COLO668 (cell line): ENCODE results near the gene FRS3.
"Not testable (repeated sequence)": the region's sequence is repeated elsewhere in the genome, so short reads cannot be mapped to it uniquely, and the experiment has no call there.

Source experiments
- DNase-seq: peaks from one replicate; lab custom pipeline; 2025; ENCODE audit not compliant: unreplicated experiment; lab: John Stamatoyannopoulos, UW

The FRS3 gene

GRCh38 chr6:41779788-41780550, at the start of gene FRS3:
Gene FRS3 (minus strand): TSS chr6:41779900. CDS start chr6:41776987, 2,913 bp downstream.
- DNase-seq = peak; percentile 90

- no peak for DNase-seq
Measured at GRCh38 chr6:41826343-41827022, 46.8 kb upstream of the FRS3 start.

GRCh38 chr6:41824571-41825569, 45.2 kb upstream of the FRS3 start:
- DNase-seq = no peak

DNA sequence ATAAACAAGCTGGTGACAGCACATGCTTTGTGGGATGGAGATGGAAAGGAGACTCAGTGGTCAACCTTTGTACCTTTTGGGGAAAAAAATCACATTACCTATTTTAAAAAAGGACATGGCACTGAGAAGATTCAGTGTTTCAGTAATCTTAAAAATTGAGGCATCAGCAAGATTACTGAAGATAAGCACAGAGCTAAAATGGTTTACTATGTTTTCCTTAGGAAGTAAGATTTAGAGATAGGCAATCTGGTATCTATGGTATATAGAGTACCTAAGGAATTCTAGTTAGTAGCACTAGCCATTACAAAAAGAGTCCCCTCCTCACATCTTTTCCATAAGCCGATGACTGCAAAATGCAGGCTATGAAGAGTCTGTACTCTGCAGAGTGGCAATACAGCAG, 43.5 kb upstream of the FRS3 start:
- no peak for DNase-seq

DNA sequence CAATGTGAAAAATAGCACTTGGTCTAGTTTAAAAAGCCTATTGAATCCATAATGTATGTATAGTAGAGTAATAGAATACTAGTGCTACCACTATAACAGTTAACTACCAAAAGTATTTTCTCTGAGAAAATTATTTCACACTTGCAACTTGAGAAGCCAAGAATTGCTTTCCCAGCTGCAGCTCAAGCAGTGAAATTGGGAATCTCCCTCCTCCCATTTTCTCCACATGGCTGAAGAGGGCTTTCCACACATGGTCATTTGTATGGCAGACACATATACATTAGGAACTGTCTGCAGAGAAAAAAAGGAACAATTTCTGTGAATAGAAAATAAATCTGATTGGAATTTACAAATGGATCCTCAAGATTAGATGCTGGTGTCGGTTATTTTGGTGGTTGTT, 42.3 kb upstream of the FRS3 start:
- DNase-seq = no peak

GRCh38 chr6:41821266-41821665, 41.6 kb upstream of the FRS3 start:
- no peak for DNase-seq

- no peak for DNase-seq
Measured at GRCh38 chr6:41818271-41819054, 38.8 kb upstream of the FRS3 start.

GRCh38 chr6:41815587-41815986, 35.9 kb upstream of the FRS3 start:
- DNase-seq = no peak

GRCh38 chr6:41814629-41815028, 34.9 kb upstream of the FRS3 start:
- no peak for DNase-seq

- no peak for DNase-seq
Measured at GRCh38 chr6:41813956-41814355, 34.3 kb upstream of the FRS3 start.

GRCh38 chr6:41813469-41813868, 33.8 kb upstream of the FRS3 start:
- no peak for DNase-seq

GRCh38 chr6:41811946-41812345, 32.2 kb upstream of the FRS3 start:
- not testable (repeated sequence) for DNase-seq

- no peak for DNase-seq
Measured at GRCh38 chr6:41811095-41811494, 31.4 kb upstream of the FRS3 start.

DNA sequence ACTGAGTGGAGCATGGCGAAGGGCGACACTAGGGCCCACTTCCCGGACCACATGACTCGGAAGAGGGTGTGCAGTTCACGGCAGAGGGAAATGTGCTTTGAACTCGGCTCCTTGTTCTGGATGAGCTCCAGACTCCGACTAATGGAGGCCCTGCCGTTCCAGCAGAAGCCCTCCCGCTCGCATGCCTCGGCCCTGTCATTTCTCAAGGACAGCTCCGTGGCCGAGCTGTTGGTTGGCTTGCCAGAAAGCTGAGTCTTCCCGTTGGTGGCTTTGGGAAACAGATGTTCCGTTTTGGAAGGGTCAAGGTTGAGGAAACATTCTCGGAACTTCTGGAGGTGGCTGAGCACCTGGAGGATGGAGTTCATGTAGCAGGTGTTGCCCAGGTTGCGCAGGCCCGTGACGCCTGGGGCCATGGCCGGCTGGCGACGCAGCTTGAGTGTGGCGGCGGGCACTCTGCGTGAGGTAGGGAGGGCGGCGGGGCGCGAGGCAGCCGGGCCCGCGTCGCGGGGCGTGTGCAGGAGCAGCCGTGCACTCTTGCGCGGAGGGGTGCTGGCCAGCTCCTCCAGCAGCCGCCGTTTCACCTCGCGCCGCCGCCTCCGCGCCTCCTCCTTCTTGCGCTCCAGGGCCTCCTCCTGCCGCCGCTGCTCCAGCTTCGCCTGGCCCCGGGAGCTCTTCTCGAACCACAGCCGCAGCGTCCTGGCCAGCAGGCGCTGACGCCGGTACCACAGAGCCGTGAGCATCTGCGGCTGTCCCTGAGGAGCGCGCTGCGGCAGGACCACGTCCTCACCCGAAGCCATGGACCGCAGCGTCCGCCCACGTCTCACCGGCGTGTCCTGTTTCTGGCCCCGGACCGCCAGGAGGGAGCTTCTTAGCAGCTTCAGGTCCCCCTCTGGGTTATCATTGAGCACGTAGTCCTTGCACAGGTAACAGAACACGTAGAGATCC, 26.4 kb upstream of the FRS3 start:
- DNase-seq = no peak

- DNase-seq = no peak
Measured at GRCh38 chr6:41801380-41801779, 21.7 kb upstream of the FRS3 start.

DNA sequence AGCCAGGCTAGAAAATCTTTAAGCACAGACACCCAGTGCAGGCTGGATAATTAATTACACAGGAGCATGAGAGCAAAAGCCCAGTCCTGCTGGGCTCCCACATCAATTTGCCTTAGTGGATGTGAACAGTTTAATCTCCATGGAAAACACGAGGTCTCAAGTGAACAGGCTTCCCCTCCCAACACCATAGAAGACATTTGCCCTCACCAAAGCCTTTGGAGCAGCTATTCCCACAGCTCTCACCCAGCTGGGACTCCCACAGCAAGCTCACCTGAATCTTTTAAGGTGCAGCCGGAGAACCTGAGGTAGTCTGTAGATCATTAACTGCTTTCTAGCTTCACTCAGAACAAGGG, 19.8 kb upstream of the FRS3 start:
- DNase-seq = no peak

GRCh38 chr6:41798901-41799558, 19.3 kb upstream of the FRS3 start:
- DNase-seq = no peak

GRCh38 chr6:41796474-41796873, 16.8 kb upstream of the FRS3 start:
- DNase-seq = no peak

DNA sequence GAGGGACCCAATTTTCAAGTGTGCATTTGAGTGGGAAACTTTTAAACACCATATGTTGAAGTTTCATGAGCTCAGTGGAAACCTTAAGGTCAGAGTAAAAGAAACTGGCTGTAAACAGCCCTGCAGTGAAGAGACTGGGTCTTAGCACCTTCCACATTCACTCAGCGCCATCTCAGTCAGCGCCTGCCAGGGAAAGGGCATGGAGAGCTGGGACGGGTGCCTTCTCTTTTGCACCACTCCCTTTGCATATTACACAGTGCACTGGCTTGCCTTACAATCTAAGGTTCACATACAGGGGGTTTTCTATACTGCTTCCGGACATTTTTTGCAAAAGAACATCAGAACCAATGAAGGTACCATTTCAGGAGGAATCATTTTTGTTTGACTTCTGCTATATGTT, 12.3 kb upstream of the FRS3 start:
- no peak for DNase-seq
